Fibroblast of lung (primary cell): ENCODE data around the gene CROT. TPM values are rescaled to one million over a fixed set of nuclear protein-coding genes. Genes with fewer than 3 reads are reported as not detected.
A peak's percentile ranks its signal among the peaks of the same experiment; 100 is the strongest.

Experiments
- DNase-seq, 2 donors: peaks; one replicate each; pipeline versions ENCODE4 v3.0.0 to v3.0.0-alpha.2; 2010; ENCODE audit warnings: low read depth in 2 of 2
- H2AFZ ChIP-seq: 2 replicates; pipeline ENCODE4 v1.5.1; 2012; ENCODE audit warnings: low read length, control low read depth, inconsistent platforms
- H3K27ac ChIP-seq: 2 replicates; pipeline ENCODE4 v1.5.1; 2011; ENCODE audit warnings: low read length, control low read depth; ENCODE audit not compliant: insufficient read depth
- H3K27me3 ChIP-seq: 2 replicates; pipeline ENCODE4 v1.5.1; 2011; ENCODE audit warnings: mild to moderate bottlenecking, low read length; ENCODE audit not compliant: control insufficient read depth, insufficient read depth
- H3K36me3 ChIP-seq: 2 replicates; pipeline ENCODE4 v1.5.1; 2011; ENCODE audit warnings: low read length; ENCODE audit not compliant: control insufficient read depth, insufficient read depth
- H3K4me1 ChIP-seq: 2 replicates; pipeline ENCODE4 v1.5.1; 2011; ENCODE audit warnings: low read length; ENCODE audit not compliant: control insufficient read depth, insufficient read depth; ENCODE audit errors: extremely low read depth
- H3K4me2 ChIP-seq: 2 replicates; pipeline ENCODE4 v1.5.1; 2011; ENCODE audit warnings: low read length, control low read depth; ENCODE audit not compliant: insufficient read depth; ENCODE audit errors: extremely low read depth
- H3K4me3 ChIP-seq, 4 experiments: fragments of 200-600 bp in 1 of 4; sonication (generic) in 1 of 4; replicated peaks in 1 of 4; 2 replicates each; pipeline ENCODE4 v1.5.1; 2011 to 2016; ENCODE audit warnings: low read length in 4 of 4, low read depth in 3 of 4, mild to moderate bottlenecking in 3 of 4, control low read depth in 2 of 4, inconsistent platforms in 1 of 4, mixed read lengths in 1 of 4; ENCODE audit not compliant: insufficient read depth in 1 of 4; ENCODE audit errors: control extremely low read depth in 1 of 4
- H3K79me2 ChIP-seq: 2 replicates; pipeline ENCODE4 v1.5.1; 2012; ENCODE audit warnings: mild to moderate bottlenecking, low read length, inconsistent platforms; ENCODE audit not compliant: control insufficient read depth, insufficient read depth
- H3K9ac ChIP-seq: 2 replicates; pipeline ENCODE4 v1.5.1; 2011; ENCODE audit warnings: mild to moderate bottlenecking, low read length, control low read depth; ENCODE audit not compliant: insufficient read depth
- H3K9me3 ChIP-seq: 2 replicates; pipeline ENCODE4 v1.5.1; 2012; ENCODE audit warnings: low read depth, low read length; ENCODE audit not compliant: control insufficient read depth, insufficient read depth
- H4K20me1 ChIP-seq: 2 replicates; pipeline ENCODE4 v1.5.1; 2011; ENCODE audit warnings: low read length; ENCODE audit not compliant: control insufficient read depth, insufficient read depth; ENCODE audit errors: extremely low read depth
- CTCF ChIP-seq, 2 donors: IDR thresholded peaks in 1 of 2; conservative IDR thresholded peaks in 1 of 2; 1 replicate in 1 of 2; 2 replicates in 1 of 2; pipeline ENCODE4 v1.5.1; 2011 to 2012; ENCODE audit warnings: low read length in 2 of 2, control low read depth in 1 of 2, inconsistent platforms in 1 of 2, low read depth in 1 of 2, mild to moderate bottlenecking in 1 of 2
- EZH2 ChIP-seq: IDR thresholded peaks from 2 replicates; pipeline ENCODE4 v1.5.1; 2012; ENCODE audit warnings: low read length, control low read depth, mild to moderate bottlenecking; ENCODE audit errors: missing control alignments
- polyA plus RNA-seq, 2 donors: library from polyadenylated mRNA; depleted of rRNA in 1 of 2; stranded (reverse) in 1 of 2; unstranded in 1 of 2; fragments of >200 nt; gene quantifications; 2 replicates each; pipeline ENCODE4 v1.2.1, GENCODE V29; 2011 to 2012; ENCODE audit warnings: missing spikeins in 1 of 2
- total RNA-seq: library from RNA; depleted of rRNA; stranded (reverse); fragments of >200 nt; gene quantifications from 2 replicates; pipeline ENCODE4 v1.2.1, GENCODE V29; 2014

Gene CROT
- total and polyA plus RNA-seq, 2 donors (not counting 1 experiment from before 2014, with no cell fraction given), result 13.1 to 23.0 TPM

DNA sequence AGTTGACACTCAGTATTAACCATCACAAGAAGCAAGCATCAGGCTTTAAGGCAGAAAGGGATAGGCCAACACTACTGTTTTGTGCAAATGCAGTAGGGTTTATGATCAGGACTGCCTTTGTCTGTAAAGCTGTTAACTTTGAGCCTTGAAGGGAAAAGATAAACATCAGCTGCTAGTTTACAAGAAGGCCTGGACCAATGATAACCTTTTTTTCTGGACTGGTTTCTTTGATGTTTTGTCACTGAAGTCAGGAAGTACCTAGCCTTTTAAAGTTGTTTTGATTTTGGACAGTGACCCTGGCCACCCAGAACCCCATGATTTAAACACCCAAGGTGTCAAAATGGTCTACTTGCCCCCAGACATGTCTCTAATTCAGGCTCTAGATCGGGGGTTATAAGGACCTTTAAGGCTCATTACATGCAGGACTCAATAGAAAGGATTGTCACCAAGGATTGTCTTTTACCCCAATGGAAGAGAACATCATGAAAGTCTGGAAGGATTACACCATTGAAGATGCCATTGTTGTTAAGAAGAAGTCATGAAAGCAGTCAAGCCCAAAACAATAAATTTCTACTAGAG is 50.1 kb downstream of the CROT start:
- H4K20me1 ChIP-seq, result no peaks in the 10 kb centered on the region
- TF ChIP-seq EZH2, result no peak
- no peak for TF ChIP-seq CTCF (conservative IDR thresholded peaks at IDR 0.05 in 1 of 2, IDR thresholded peaks at IDR 0.05 in 1 of 2; ENCODE audit: low read depth in 1 of 2, low read length in 2 of 2)
- H3K27ac ChIP-seq, result no peak overlapping the region
- no peak overlapping the region for H2AFZ ChIP-seq
- no peaks in the 10 kb centered on the region for H3K36me3 ChIP-seq
- H3K4me1 ChIP-seq, result no peaks in the 10 kb centered on the region
- no peak for DNase-seq
- no peak overlapping the region for H3K4me3 ChIP-seq
- H3K4me2 ChIP-seq, result no peak overlapping the region
- no peak overlapping the region for H3K9ac ChIP-seq
- no peaks in the 10 kb centered on the region for H3K9me3 ChIP-seq
- no peaks in the 10 kb centered on the region for H3K27me3 ChIP-seq
- H3K79me2 ChIP-seq, result no peaks in the 10 kb centered on the region

- H3K27me3 ChIP-seq, result no peaks in the 10 kb centered on the region
- no peak overlapping the region for H2AFZ ChIP-seq
- H4K20me1 ChIP-seq, result no peaks in the 10 kb centered on the region
- H3K9ac ChIP-seq, result no peak overlapping the region
- no peaks in the 10 kb centered on the region for H3K79me2 ChIP-seq
- H3K27ac ChIP-seq, result no peak overlapping the region
- TF ChIP-seq EZH2 (no peak), CTCF (conservative IDR thresholded peaks at IDR 0.05 in 1 of 2, IDR thresholded peaks at IDR 0.05 in 1 of 2; ENCODE audit: low read depth in 1 of 2, low read length in 2 of 2) (no peak)
- H3K9me3 ChIP-seq, result no peaks in the 10 kb centered on the region
- H3K4me2 ChIP-seq, result peak overlapping the region; percentile 40
- H3K4me1 ChIP-seq, result no peaks in the 10 kb centered on the region
- H3K4me3 ChIP-seq, result no peak overlapping the region
- H3K36me3 ChIP-seq, result no peaks in the 10 kb centered on the region
- DNase-seq, result peak; percentile 47 to 84
Observed at GRCh38 chr7:87398446-87398845, 53.0 kb downstream of the CROT start.

DNA sequence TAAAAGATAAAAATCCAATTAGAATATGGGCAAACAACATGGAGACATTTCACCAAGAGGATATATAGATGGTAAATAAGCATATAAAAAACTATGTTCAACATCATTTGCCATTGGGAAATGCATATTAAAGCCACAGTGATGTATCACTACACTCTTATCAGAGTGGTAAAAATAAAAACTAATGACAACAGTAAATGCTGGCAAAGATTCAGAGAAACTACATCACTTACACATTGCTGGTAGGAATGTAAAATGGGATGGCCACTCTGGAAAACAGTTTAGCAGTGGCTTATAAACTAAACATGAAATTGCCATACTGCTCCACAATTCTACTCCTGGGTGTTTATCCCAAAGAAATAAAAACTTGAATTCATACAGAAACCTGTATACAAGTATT is 59.2 kb downstream of the CROT start:
- Histone ChIP-seq H3K36me3 (no peaks in the 10 kb centered on the region), H4K20me1 (no peaks in the 10 kb centered on the region), H2AFZ (no peak overlapping the region), H3K79me2 (no peaks in the 10 kb centered on the region), H3K27me3 (no peaks in the 10 kb centered on the region), H3K9me3 (no peaks in the 10 kb centered on the region), H3K4me1 (no peaks in the 10 kb centered on the region), H3K4me3 (no peak overlapping the region), H3K27ac (no peak overlapping the region), H3K4me2 (no peak overlapping the region), H3K9ac (no peak overlapping the region)
- TF ChIP-seq CTCF (conservative IDR thresholded peaks at IDR 0.05 in 1 of 2, IDR thresholded peaks at IDR 0.05 in 1 of 2; ENCODE audit: low read depth in 1 of 2, low read length in 2 of 2) (no peak), EZH2 (no peak)
- peak in 1 of 2 donors; percentile 34 for DNase-seq
